Fibroblast of lung (primary cell): ENCODE results near the gene SNX30.

ENCODE experiments used
- CTCF ChIP-seq, 2 donors: IDR thresholded peaks in 1 of 2; conservative IDR thresholded peaks in 1 of 2; 1 replicate in 1 of 2; 2 replicates in 1 of 2; pipeline ENCODE4 v1.5.1; 2011 to 2012; ENCODE audit warnings: low read length in 2 of 2, control low read depth in 1 of 2, inconsistent platforms in 1 of 2, low read depth in 1 of 2, mild to moderate bottlenecking in 1 of 2
- EZH2 ChIP-seq: IDR thresholded peaks from 2 replicates; pipeline ENCODE4 v1.5.1; 2012; ENCODE audit warnings: low read length, control low read depth, mild to moderate bottlenecking; ENCODE audit errors: missing control alignments

GRCh38 chr9:112921549-112921948 is 171.0 kb downstream of the SNX30 start:
- TF ChIP-seq CTCF (conservative IDR thresholded peaks at IDR 0.05 in 1 of 2, IDR thresholded peaks at IDR 0.05 in 1 of 2; ENCODE audit: low read depth in 1 of 2, low read length in 2 of 2) (peak; percentile 62 to 72), EZH2 (no peak)
